Peyer's patch (tissue), 4 donors: ENCODE results near the gene ARL8A. TPM values are rescaled to one million over a fixed set of nuclear protein-coding genes. Genes with fewer than 3 reads are reported as not detected.
A peak's percentile ranks its signal among the peaks of the same experiment; 100 is the strongest.
"Not testable (repeated sequence)": the region's sequence is repeated elsewhere in the genome, so short reads cannot be mapped to it uniquely, and the experiment has no call there.

Source experiments
- DNase-seq, 3 donors: peaks; one replicate each; pipeline ENCODE4 v3.0.0-alpha.2; 2017 to 2019
- H3K27ac ChIP-seq, 4 donors: fragments of 200-600 bp; sonication (generic); one replicate each; pipeline ENCODE4 v1.5.1; 2016 to 2019
- H3K27me3 ChIP-seq, 2 donors: fragments of 200-600 bp; sonication (generic); one replicate each; pipeline ENCODE4 v1.5.1; 2019
- H3K36me3 ChIP-seq, 3 donors: fragments of 200-600 bp; sonication (generic); one replicate each; pipeline ENCODE4 v1.5.1; 2016 to 2019
- H3K4me1 ChIP-seq, 4 donors: fragments of 200-600 bp; sonication (generic); one replicate each; pipeline ENCODE4 v1.5.1; 2016 to 2019
- H3K4me3 ChIP-seq, 4 donors: fragments of 200-600 bp; sonication (generic); 1 replicate in 3 of 4; 2 replicates in 1 of 4; pipeline ENCODE4 v1.5.1; 2016 to 2019; ENCODE audit warnings: mild to moderate bottlenecking in 1 of 4
- H3K9me3 ChIP-seq, 4 donors: fragments of 200-600 bp; sonication (generic); one replicate each; pipeline ENCODE4 v1.5.1; 2016 to 2019; ENCODE audit warnings: mild to moderate bottlenecking in 1 of 4
- POLR2A ChIP-seq, 2 donors: fragments of 450-650 bp; IDR thresholded peaks; one replicate each; pipeline ENCODE4 v1.5.1; 2017; ENCODE audit warnings: antibody characterized with exemption in 2 of 2, mild to moderate bottlenecking in 2 of 2, moderate library complexity in 2 of 2
- total RNA-seq, 4 donors: library from RNA; depleted of rRNA; stranded (reverse); fragments of >200 nt; gene quantifications; one replicate each; pipeline ENCODE4 v1.1.0, GENCODE V29; 2016
- TF ChIP-seq, protein P1 (sequence below), 6 experiments: fragments of 450-650 bp in 4 of 6; fragments of 200-600 bp in 2 of 6; sonication (generic) in 1 of 6; IDR thresholded peaks; one replicate each; pipeline ENCODE4 v1.5.1; 2017 to 2019; ENCODE audit warnings: antibody characterized with exemption in 6 of 6, mild to moderate bottlenecking in 3 of 6, moderate library complexity in 1 of 6

ARL8A gene
- total RNA-seq, 4 donors from 2014 or later = 25.7 to 37.1 (median 36.0) TPM

DNA sequence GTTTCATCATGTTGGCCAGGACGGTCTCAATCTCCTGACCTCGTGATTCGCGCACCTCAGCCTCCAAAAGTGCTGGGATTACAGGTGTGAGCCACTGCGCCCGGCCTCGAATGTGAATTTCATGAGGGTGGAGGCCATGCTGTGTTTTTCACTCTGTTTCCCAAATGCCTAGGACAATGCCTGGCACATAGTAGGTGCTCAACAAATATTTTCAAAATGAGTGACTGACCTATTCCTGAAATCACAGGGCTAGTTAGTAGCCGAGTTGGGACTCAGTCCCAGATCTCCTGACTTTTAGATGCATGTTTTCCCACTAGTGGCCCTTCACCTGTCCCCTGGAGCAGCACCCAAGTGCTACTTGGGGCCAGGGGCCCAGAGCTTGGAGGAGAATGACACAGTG, 28.2 kb downstream of the ARL8A start:
- H3K9me3 ChIP-seq = no peaks in the 10 kb centered on the region
- no peaks in the 10 kb centered on the region for H3K36me3 ChIP-seq
- DNase-seq = no peak
- no peaks in the 10 kb centered on the region for H3K27me3 ChIP-seq
- no peak overlapping the region for H3K4me3 ChIP-seq
- no peak overlapping the region for H3K27ac ChIP-seq
- TF ChIP-seq, protein P1, sequence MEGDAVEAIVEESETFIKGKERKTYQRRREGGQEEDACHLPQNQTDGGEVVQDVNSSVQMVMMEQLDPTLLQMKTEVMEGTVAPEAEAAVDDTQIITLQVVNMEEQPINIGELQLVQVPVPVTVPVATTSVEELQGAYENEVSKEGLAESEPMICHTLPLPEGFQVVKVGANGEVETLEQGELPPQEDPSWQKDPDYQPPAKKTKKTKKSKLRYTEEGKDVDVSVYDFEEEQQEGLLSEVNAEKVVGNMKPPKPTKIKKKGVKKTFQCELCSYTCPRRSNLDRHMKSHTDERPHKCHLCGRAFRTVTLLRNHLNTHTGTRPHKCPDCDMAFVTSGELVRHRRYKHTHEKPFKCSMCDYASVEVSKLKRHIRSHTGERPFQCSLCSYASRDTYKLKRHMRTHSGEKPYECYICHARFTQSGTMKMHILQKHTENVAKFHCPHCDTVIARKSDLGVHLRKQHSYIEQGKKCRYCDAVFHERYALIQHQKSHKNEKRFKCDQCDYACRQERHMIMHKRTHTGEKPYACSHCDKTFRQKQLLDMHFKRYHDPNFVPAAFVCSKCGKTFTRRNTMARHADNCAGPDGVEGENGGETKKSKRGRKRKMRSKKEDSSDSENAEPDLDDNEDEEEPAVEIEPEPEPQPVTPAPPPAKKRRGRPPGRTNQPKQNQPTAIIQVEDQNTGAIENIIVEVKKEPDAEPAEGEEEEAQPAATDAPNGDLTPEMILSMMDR (IDR thresholded peaks at IDR 0.05) = no peak
- no peak for TF ChIP-seq POLR2A (IDR thresholded peaks at IDR 0.05)
- peaks cover 0 to 13% (median 0%) of the 10 kb centered on the region in 4 donors for H3K4me1 ChIP-seq

DNA sequence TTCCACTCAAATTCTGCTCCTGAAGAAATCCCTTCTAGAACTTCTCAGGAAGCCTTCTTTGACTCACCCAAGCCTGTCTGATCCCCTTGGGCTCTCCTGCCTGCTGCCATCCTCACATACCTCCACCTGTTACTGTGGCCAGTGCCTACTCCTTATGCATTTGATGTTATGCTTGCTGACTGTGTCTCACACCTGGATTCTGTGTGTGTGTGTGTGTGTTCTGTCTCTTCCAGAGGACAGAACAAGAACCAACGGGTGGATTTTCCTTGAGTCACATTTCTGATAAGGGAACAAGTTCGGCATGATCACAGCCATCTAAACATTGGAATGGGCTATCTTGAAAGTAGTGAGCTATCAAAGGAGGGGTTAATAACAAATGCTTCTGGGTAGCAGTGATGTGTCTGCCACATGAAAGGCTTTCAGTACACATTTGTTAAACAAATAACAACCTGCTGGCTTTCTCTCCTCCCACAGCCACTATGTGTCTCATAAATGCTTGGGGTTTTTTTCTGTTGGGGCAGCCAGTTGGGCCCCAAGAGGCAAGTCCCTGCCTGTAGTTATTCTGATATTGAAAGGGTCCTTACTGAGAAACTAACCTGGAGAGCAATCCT, 30.7 kb downstream of the ARL8A start:
- H3K36me3 ChIP-seq = no peaks in the 10 kb centered on the region
- peak overlapping the region in 3 of 4 donors; percentile 27 to 80 (median 37) for H3K27ac ChIP-seq
- H3K4me3 ChIP-seq = no peak overlapping the region
- no peak for TF ChIP-seq POLR2A (IDR thresholded peaks at IDR 0.05)
- TF ChIP-seq, protein P1 (IDR thresholded peaks at IDR 0.05) = no peak
- no peaks in the 10 kb centered on the region for H3K27me3 ChIP-seq
- no peaks in the 10 kb centered on the region for H3K9me3 ChIP-seq
- H3K4me1 ChIP-seq = peaks cover 0 to 30% (median 0%) of the 10 kb centered on the region in 4 donors
- DNase-seq = no peak

DNA sequence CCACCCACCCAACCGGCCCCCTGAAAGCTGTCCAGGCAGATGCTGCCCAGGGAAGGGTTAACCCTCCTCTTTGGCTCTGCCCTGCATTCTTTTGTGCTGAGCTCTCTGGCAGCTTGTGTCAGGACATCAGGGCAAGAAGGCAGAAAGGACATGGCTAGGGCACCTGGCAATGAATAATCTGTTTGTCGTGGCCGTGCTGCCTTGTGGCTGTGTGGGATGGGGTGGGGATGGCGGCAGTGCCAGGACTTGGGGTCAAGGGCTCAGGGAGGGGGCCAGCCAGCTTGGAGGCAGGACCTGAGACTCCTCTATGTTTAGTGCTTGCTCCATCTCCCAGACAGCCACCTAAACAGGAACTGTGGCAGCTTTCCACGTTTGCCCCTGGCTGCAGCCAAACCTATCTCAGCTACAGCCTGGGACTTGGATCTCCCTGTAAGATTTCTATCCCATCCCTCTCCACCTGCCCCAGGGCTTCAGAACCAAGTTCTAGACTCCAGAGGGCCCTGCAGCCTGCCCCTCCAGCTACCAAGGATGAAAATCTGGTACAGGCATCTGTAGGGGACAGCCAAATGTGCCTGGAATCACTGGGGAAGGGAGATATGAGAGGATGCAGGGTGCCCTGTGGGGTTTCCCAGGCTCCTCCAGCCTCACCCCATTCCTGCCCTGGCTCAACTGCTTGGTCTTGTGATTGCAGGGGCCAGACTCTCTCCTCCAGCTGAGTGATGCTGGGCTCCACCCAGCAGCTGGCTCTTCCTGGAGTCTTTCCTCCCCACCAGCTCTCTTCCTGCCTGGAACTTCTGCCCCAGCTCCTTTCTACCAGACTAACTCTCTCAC, 31.5 kb downstream of the ARL8A start:
- H3K4me3 ChIP-seq = no peak overlapping the region
- H3K9me3 ChIP-seq = no peaks in the 10 kb centered on the region
- no peaks in the 10 kb centered on the region for H3K27me3 ChIP-seq
- H3K27ac ChIP-seq = peak overlapping the region in 3 of 4 donors; percentile 27 to 80 (median 37)
- H3K4me1 ChIP-seq = peaks cover 0 to 32% (median 0%) of the 10 kb centered on the region in 4 donors
- DNase-seq = no peak
- H3K36me3 ChIP-seq = no peaks in the 10 kb centered on the region
- TF ChIP-seq, protein P1 (IDR thresholded peaks at IDR 0.05) = no peak
- TF ChIP-seq POLR2A (IDR thresholded peaks at IDR 0.05) = no peak

DNA sequence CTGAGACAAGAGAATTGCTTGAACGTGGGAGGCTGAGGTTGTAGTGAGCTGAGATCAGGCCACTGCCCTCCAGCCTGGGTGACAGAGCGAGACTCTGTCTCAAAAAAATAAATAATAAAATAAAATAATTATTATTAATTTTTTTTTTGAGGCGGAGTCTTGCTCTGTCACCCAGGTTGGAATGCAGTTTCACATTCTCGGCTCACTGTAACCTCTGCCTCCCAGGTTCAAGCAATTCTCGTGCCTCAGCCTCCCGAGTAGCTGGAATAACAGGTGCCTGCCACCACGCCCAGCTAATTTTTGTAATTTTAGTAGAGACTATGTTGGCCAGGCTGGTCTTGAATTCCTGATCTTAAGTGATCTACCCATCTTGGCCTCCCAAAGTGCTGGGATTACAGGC, 32.9 kb downstream of the ARL8A start:
- H3K9me3 ChIP-seq, H3K27me3 ChIP-seq, DNase-seq, H3K27ac ChIP-seq, H3K36me3 ChIP-seq, H3K4me3 ChIP-seq: not testable (repeated sequence)
- H3K4me1 ChIP-seq = peaks cover 0 to 46% (median 2%) of the 10 kb centered on the region in 4 donors

DNA sequence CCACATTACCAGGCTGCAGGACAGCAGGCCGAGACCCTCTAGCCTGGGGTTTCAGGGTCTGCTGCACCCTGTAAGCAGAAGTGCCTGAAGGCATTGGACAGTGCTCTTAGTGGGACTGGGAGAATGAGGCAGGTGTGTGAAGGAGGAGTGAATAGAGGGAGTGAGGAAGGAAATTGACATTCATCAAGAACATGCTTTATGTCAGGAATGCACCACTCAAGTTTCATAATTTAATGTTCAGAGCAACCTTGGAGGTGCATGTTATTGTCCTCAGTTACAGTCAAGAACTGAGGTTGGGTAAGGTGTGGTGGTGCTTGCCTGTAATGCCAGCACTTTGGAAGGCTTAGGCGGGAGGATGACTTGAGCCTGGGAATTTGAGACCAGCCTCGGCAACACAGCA, 33.6 kb downstream of the ARL8A start:
- no peaks in the 10 kb centered on the region for H3K9me3 ChIP-seq
- DNase-seq = no peak
- peaks cover 0 to 50% (median 2%) of the 10 kb centered on the region in 4 donors for H3K4me1 ChIP-seq
- TF ChIP-seq POLR2A (IDR thresholded peaks at IDR 0.05) = no peak
- TF ChIP-seq, protein P1 (IDR thresholded peaks at IDR 0.05) = no peak
- H3K36me3 ChIP-seq = no peaks in the 10 kb centered on the region
- no peaks in the 10 kb centered on the region for H3K27me3 ChIP-seq
- no peak overlapping the region for H3K27ac ChIP-seq
- H3K4me3 ChIP-seq = no peak overlapping the region
